Measurements from ENCODE around the gene BIN1.
"Not testable (repeated sequence)": the region's sequence is repeated elsewhere in the genome, so short reads cannot be mapped to it uniquely, and the experiment has no call there.

Gene BIN1

DNA sequence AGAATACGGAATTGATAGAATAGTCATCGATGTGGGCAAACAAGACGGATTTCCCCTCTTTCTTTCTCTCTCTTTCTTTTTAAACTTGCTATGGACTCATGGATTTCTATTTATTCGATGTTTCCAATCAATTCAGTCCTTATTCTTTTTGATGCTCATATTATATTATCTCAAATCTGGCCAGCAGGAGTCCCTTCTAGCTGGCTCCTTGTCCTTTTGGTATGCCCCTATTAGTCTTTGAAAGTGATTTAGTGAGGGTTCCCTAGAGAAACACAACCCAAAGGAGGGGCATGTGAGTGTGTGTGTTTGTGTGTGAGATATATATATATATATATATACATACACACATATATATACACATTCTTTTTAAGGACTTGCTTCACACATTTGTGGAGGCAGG lies 23.5 kb upstream of the BIN1 start:
- DNase-seq, result no peak

GRCh38 chr2:127129937-127130336 lies 23.0 kb upstream of the BIN1 start:
- no peak for DNase-seq

DNA sequence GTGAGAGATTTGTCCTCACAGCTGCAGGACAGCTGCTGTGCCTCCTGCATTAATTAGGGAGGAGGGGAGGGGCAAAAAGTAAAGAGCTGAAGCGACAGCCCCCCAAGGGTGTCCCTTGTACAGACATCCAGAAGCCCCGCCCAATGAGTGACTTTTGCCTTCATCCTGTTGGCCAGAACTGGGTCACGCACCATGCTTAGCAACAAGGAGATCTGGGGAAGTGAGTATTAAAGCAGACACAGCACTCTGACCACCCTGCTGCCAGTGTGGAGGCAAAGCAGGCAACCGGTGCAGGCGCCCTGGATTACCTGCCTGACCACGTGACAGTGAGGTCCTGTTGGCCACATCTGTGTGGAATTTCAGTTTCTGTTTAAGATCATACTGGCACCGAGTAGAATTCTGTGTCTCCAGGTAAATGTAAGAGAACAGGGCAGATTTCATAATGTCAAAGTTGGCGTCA lies 21.5 kb upstream of the BIN1 start:
- DNase-seq, result no peak

DNA sequence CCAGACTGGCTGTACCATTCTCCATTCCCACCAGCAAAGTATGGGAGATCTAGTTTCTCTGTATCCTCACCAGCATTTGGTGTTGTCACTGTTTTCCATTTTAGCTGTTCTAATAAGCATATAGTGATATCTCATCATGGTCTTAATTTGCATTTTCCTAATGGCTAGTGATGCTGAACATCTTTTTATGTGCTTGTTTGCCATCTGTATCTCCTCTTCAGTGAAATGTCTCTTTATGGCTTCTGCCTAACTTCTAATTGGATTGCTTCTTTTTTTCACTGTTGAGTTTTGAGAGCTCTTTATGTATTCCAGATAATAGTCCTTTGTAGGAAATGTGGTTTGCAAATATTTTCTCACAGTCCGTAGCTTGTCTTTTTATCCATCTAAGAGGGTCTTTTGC lies 18.9 kb upstream of the BIN1 start:
- no peak for DNase-seq

DNA sequence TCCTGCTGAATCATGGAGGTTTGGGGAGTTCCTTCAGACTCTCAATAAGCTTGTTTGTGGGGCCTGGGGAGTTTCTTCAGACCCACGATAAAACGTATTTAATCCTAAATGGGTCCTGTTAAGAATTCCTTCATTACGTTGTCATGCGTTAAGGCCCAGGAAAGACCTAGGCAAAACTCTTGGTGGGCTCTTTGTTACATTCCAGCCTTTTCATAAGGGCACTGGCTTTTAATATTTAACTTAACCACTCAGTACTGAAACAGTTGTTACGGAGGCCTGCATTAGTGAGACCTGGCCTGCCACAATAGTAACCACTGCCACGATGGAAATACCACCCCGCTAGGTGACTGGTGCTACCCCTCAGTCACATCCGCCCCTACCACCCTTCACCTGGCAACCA lies 17.5 kb upstream of the BIN1 start:
- no peak for DNase-seq

DNA sequence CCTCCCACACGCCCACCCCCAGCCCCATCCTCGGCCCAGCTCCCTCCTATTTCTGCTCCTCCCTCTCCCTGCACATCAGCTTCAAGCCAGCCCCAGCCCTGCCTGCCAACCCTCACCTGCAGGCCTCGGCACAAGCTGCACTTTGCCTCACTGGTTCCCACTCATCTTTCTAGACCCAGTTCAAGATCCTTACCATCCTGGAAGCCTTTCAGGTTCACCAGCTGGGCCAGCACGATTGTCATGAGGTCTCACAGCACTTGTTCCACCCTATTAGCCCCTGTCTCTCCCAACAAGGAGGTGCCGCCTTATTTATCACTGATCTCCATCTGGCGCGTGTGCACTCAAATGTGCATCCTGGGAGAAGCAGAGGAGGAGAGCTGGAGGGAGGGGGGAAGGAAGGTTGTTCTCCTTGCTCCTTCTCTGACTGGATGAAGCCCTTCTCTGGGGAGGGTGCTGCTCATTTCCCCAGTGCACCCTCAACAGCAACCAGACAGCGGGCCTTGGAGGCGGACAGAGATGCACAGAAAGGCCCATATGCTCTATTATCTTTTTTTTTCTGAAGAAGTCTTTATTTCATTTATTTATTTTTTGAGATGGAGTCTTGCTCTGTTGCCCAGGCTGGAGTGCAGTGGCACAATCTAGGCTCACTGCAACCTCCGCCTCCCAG lies 15.5 kb upstream of the BIN1 start:
- DNase-seq, result no peak

DNA sequence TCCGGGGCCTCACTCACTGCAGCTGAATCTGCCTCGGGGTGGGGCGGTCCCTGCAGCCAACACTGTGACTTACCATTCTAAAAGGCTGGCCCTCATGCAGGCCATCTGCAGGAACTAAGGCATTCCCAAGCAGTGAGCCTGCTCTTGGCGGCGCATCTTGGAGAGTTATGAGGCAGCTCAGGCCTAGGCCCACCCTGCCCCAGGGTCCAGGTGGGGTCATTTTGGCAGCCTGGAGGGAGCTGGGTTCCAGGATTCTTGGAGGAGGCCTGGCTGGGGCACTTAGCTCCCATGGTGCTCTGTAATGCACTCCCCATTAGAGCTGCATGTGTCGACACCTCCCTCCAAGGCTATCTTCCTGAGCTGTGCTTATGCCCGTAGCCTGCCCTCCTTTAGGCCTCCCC lies 14.8 kb upstream of the BIN1 start:
- no peak for DNase-seq

DNA sequence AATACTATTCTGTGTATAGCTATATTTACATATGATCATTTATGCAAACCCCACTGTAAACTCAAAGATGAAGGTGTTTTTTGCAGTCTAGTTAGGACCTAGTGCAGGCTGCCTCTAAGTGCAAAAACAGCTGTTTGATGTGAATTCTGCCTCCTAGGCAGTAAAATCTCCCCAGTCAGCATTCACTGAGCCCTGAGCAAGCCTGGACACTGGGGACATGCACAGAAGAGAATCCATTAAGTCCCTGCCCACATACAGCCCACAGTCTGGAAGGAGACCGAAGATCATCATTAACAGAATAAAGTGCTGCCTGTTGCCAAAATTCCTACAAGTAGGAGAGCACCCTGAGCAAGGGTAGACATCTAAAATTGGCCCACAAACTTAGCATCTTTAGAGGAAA lies 14.4 kb upstream of the BIN1 start:
- DNase-seq, result no peak

GRCh38 chr2:127120408-127120807 lies 13.5 kb upstream of the BIN1 start:
- not testable (repeated sequence) for DNase-seq

- DNase-seq, result no peak
These were observed 11.5 kb upstream of the BIN1 start for GRCh38 chr2:127118467-127118866.

- no peak for DNase-seq
These were observed 11.1 kb upstream of the BIN1 start for GRCh38 chr2:127118038-127118437.

DNA sequence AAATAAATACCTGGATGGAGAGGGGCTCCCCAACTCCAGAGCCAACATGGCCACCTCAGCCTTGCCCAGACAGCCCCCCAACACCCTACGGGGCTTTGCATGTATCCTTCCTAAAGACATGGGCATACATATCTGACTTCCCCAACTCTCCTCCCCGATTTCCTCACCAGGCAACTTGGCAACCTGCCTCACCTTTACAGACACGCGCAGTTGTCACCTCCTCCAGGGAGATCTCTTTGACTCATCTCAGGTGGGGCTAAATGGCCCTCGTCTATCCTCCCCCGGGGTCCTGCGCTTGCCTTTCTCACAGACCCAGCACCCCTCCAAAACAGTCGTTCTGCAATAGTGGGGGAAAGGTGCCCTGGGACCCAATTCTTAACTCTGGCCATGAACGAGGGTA lies 10.6 kb upstream of the BIN1 start:
- no peak for DNase-seq

GRCh38 chr2:127115471-127116199 lies 8.7 kb upstream of the BIN1 start:
- DNase-seq, result no peak

- DNase-seq, result no peak
These were observed 4.0 kb upstream of the BIN1 start for GRCh38 chr2:127110985-127111384.

- DNase-seq, result no peak
These were observed 1.2 kb upstream of the BIN1 start for GRCh38 chr2:127108090-127108523.

- peak; percentile 44 for DNase-seq
These were observed 657 bp upstream of the BIN1 start for GRCh38 chr2:127107622-127107999.

- no peak for DNase-seq
These were observed 430 bp downstream of the BIN1 start for GRCh38 chr2:127106457-127106990.

DNA sequence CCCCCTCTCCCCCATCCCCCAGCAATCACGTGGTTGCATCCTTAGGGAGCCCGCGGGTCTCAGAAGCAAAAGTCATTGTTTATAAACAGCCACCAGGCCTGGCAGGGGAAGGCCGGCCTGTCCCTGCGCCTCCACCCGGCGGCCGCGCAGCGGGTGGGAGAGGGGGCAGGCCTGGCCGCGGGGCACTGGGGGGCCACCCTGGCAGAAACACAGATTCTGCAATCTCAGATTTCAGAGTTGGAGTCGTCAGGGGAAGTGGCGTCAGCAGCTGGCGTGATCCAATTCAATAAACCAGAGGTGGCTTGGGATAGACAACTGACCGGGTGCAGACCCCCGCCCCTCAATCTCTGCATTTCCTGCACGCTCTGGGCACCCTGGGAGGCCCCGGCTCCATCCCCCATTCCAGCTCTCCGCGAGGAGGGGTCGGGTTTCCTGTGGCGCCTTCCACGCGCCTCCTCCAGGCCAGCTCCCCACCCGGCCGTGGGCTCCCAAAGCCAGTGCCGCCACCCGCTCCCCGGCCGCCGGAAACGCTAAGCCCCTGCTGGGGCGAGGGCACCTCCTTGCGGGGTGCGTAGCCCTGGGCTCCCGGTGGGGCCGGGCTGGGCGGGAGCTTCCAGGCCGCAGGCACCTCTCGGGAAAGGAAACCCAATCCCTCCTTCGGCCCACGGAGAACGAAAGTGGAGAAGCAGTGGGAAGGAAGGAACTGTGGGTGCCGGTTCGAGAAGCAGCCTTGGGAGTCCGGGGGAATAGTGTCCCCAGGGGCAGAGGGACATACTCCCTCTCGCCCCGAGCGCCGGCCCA lies 1.1 kb downstream of the BIN1 start:
- DNase-seq, result peak; percentile 28

DNA sequence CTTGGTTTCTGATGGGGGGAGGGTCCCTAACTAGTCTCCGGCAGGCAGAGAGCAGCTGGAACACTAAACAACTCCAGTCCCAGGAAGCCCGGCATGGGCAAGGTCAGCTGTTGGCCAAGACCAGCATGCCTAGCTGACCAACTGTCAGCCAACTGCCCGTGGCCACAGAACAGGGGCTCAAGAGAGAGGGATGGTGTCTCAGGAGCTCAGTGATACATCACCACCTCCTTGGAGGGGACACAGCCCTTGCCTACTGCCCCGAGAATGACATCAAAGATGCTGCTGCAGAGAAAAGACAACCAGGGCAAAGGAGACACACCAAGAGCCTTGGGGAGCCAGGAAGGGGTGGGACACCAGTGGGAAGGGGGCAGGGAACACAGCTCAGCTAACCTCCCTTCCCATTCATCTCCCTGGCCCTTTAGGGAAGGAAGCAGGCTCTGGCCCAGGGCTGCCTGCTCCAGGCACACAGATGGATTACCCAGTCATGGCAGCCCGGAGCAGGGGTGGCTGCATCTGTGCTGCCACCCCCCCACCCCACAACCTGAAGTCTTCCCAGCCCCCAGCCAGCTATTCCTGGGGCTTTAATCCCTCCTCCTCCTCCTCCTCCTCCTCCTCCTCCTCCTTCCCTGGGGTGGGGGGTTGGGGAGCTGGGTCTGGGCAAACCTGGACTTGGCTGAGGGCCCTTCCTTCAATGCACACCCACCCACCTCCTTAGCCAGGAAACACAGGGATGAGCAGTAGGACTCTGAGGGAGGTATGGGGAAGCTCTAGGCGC lies 1.9 kb downstream of the BIN1 start:
- DNase-seq, result no peak

DNA sequence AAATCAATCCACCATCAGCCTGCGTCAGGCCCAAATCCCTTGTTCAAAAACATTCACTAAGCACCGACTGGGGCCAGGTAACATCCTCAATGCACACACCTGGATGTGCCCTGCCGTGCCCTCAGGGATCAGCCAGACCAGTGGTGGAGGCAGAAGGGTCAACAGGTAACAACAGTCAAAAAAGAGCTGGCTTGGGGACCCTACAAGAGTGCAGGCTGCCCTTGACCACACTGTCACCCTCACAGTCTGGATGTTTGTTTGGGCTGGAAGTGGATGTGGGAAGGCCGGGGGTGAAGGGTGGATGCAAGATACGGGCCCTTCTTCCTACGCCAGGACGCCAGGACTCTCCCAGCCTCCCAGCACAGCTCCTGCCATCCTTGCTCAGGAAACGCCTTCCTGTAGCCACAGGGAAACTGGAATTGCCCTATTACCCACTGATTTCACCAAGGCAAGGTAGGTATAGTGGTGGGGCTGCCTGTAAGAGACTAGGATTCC lies 2.7 kb downstream of the BIN1 start:
- no peak for DNase-seq

DNA sequence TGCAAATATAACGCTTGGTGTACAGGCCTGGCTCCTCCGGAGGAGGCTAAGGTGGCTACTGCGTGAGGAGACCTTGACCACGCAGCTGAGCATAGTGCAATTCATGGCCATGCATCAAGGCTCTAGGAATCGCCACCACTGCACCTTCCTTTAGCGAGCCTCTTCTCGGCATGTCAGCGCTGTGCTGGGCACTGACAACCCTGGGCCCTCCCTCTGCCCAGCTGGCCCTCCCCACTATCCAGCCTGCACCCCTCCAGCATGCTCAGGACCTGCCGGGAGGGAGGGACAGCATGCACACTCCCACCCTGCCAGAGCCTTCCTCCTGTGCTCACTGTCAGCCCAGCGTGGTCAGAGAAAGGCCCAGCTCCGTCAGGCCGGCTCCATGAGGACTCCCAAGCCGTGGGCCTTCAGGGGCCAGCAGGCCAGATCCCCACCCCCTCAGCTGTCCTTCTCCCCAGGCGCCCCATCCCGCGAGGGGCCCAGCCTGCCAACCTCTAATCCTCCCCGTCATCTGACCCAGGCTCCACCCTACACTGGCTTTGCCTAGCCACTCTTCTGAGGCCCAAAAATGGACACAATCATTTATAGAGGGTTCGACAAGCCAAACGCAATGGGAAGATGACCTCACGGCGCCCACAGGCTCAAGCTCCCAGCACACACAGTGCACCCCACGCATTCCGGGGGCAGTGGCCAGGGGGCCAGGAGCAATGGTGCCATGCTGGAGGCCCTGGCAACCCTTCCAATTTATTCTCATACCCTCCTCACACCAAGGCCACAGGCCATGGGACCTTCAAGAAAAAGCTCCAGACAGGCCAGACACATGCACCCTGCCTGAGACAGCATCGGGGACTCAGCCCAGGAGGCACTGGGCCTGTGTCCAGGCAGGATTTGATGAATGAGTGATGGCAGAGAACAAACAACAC lies 3.5 kb downstream of the BIN1 start:
- no peak for DNase-seq
